ENCODE measurements around the gene KCNK10.

The KCNK10 gene

DNA sequence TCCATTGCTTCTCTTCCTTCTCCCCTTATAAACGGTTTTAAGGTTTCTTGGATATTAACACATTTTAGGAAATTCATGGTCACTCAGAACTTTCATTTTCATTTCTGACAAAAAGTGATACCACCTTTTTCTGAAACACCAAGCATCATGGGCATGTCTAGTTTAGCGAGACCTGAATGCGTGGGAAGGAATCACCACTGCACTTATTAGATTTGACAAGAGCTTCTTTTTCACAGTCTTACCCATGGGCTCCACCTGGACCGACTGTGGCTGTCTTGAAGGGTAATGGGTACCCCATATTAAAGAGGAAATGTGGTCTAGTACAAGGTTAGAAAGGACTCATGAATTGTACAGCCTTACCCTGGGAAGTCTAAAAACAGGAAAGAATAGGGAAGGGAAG, 95.4 kb downstream of the KCNK10 start:
- no peak for DNase-seq

DNA sequence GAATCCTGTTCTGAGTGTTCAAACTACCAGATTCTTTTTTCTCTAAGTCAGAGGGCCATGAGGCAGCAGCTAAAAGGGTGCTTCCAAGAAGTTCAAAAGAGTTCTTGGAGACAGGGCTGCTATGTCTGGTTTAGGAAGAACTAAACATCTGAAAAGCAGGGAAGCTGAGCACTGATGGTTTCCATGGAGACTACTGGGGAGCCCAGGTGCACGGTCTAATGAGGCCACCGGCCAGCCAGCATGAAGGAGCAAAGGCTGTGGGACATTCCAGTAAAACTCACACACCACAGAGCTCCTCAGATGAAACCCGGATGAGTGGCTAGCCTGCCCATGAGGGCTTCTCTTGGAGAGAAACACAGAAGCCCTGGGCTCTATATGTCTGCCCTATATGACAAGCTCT, 97.3 kb downstream of the KCNK10 start:
- no peak for DNase-seq

DNA sequence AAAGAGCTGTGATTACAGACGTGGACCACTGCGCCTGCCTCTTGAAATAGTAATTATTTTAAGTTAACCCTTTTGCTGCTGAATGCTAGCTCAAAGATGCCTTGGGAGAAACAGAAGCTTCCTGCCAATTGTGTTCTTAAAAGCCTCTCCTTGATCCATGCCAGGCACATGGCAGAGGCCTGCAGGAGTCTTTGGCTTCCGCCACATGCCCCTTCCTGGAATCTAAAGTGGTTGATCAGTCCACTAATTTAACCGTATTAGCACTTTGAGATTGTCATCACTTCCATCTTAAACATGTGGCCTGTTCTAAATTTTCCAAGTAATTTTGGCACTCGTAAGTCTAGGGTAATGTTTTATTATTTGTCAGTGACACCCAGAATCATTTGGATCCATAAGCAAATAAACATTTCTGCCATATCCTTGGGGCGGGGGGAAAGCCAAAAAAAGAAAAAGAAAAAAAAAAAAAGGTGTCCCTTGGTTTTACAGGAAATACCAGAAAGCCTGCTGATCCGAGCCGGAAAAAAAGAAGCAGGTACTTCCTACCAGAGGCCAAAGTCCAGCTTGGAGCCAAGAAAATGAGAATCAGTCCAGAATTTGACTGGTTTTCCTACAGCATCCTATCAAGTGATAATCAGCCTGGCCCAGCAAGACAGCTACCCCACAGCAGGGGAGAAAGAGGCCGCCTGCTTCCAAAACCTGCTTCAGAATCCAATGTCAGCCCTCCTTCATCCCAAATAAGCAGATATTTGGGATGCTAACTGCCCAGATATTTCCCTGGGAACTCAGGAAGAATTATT, 104.8 kb downstream of the KCNK10 start:
- DNase-seq: no peak

DNA sequence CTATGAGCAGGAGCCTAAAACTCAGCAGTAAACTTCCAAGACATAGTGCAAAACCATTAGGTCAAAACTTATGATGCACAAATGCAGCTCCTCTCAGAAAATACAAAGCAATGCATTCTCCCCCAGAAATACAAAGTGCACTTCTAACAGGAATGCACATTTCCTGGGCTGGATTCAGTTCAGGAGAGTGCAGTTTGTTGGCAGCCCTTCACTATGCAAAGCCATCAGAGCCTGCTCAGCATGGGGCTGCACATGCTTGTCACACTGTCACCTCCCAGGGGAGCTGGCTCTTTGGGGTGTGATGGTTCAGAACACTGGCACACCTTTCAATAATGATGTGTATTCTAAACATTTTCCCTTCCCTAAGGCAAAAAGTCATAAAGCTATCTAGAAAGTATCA, 110.4 kb downstream of the KCNK10 start:
- DNase-seq: no peak

DNA sequence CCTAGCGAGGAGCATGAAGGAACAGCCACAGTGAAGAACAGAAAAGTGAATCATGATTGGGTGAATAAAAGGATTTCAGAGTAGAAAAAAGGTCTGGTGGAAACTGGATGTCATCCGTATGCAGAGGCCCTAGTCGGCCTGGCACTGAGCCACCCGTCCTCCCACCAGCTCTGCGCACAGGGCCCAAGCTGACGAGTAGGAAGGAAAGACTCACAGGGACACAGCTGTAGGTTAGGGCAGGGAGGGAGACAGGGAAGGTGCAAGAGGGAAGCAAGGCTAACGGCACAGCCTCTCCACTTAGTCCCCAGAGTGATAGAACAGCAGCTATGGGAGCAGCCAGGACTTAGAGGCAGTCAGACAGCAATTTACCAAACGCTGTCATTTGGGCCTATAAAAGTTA, 112.6 kb downstream of the KCNK10 start:
- DNase-seq: no peak

DNA sequence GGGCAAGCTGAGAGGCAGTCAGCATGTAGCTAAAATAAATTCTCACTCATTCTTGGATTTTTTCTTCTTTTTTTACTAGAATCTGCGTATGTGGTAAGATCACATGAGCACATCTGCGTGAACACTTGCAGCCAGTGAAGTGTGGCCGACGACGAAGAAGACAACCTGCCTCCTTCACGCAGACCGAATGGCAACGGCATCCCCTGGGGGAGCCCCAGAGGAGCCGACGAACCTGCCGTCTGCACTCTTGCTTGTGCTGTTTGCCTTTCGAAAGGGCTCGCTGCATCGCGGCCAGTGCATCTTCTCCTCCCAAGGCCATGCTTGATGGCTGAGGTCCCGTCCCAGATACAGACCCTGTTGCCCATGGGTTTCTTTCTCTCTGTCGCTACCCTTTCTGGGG, 113.8 kb downstream of the KCNK10 start:
- no peak for DNase-seq

DNA sequence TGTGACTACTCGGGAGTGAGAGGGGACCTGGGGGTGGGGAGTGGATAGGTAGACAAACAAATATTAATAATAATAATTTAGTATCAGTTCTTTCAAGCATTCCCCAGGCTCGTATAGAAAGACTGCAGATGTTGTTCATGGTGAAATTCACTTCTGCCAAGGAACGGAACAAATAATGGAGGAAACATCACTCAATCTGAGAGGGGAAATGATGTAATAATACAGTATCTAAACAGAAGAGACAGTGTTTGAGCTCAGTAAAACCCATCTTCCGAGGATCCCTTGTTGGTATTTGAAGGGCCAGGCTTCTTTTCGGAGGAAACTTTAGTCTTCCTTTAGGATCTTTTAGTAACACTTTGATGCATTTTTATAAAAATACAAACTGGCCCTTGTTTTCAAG, 114.2 kb downstream of the KCNK10 start:
- no peak for DNase-seq

DNA sequence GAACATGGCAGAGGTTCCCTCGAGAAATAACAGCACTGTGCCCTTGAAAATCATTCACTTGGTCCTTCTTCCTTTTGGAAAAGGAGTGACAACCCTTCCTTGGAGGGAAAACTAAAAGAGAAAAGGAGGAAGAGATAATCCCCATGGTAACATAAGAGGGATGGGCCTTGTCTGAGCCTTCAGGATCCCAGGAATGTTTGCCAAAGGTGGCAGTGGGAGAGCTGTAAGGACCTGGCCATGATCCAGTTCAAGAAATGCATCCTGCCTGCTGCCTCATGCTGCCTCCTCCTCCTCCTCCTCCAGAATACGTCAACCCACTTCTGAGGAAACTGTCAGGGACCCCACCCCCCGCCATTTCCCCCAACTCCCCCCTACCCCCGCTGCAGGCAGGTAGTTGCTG, 118.8 kb downstream of the KCNK10 start:
- DNase-seq: no peak

DNA sequence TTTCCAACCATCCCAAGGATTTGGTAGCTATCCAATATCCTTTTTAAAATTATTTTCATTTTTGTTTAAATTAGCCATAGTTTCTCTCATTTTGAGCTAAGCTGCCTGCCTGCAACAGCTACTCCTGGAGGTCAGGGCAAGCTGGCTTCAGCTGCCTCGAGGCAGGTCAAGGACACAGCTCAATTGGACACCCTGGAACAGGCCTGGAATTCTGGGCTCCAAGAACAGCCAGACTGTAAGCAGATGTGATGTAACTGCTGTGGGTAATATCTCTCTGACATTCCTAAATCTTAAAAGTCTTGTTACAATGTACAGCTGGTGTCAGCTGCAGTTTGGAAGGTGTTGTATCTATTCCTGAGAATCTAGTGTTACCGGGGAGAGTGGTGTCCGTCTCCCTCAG, 119.8 kb downstream of the KCNK10 start:
- DNase-seq: no peak

DNA sequence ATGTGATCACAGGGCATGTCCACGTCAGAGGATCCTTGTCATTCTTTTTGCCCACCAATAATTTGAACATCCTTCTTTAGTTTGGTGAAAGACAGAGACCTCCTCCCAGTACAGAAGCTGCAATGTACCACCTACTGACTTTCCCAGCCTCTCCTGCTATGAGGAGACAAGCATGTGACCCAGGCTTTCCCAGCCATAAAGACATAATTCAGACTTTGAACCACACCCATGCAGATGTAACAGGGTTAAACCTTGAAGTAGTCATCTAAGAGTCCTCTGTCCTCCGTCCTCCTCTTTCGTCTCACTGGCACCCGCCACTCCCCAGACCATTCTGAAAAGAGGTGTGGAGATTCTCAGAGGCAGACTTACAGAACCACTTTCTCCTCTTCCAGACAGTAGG, 120.8 kb downstream of the KCNK10 start:
- no peak for DNase-seq

DNA sequence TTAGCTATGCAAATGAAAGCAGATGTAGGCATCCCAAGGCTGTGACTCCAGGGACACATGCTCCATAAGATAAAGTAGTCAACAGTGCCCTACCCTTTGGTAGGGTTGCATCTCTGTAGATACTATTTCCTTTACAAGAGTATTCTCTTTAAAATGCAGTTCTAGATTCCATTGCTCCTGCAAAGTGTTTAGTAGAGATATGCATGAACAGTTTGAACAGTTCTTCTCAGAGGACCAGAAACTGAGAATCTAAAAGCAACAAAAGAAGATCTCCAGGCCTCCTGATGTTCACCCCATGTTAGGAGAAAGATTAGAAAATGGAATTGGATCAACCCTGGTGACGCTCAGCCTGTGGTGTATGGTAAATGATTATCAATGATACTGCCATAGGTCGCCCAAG, 121.2 kb downstream of the KCNK10 start:
- no peak for DNase-seq

DNA sequence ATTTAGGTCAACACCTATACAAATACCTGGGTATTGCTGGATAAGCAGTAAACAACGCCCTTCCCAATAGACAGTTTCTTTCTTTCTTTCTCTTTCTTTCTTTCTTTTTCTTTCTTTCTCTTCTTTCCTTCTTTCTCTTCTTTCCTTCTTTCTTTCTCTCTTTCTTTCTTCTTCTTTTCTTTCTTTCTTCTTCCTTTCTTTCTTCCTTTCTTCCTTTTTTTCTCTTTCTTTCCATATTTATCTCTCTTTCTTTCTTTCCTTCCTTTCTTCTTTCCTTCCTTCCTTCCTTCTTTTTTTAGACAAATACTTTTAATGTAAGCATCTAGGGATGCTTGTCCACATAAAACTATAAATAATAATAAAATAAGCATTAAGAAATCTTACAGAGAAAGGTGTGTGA, 123.2 kb downstream of the KCNK10 start:
- no peak for DNase-seq

DNA sequence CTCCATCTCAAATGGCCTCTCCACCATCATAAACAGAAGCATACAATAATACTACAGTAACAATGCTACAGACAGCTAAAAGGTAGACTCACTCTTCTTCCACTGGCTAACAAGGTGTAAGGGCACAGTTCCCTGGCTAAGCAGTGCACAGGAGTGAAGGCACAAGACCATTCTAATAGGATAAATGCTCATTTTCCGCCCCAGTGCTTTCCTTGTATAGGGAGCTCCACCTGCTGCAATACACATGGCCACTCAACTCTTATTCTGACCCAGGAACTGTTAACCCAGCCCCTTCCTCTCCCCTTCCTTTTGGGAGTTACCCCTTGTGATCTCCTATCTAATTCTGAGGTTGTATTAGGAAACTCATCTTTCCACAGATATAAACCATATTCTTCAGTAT, 124.6 kb downstream of the KCNK10 start:
- DNase-seq: no peak

DNA sequence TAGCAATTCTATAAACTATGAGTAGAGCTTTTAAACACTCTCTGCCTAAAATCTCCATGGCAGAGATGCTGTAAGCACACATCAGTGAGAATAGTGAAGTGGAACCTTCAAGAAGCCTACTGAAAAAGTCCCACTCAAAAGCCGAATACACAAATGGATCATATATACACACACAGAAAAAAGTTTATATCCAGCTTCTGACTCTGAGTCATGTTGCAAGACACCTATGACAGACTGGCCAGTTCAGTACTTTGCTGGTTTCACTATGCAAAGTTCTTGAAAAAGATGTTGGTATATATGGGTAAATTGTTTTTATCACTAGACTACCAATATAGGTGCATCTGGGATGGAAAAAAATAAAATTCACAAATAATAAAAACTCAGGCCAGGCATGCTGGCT, 126.1 kb downstream of the KCNK10 start:
- no peak for DNase-seq

DNA sequence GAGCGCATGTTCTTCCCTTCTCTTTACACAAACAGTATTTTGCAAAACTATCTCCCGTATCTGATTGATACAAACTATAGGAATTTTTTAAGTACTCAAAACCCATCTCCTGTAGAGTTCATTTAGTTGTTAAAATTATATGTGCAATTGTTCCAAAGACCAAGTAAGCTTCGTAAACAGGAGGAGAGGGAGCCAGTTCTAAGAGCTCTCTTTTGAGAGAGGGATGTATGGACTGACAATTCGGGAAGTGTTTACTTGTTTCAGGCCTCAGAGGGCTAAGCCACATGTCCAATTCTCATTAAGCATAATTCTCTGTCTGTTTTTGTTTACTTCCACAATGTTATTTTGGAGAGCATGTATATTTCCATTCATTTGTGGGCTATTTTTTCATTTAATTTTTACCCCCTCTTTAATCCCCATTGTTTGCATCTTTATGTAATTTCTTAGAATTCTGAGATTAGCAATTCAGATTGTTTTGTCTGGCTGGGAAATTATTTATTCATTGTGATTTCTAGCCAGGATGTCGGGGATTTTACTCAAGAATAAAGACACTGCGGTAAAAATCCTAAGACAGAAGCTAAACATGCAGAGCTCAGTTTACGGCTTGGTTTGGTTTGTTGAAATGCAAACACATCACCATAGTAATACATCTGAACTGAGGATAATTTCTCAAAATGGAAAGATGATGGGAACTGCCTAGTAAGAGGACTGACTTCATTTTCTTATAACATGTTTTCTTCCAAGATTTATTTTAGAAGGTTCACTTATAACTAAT, 126.8 kb downstream of the KCNK10 start:
- DNase-seq: no peak

DNA sequence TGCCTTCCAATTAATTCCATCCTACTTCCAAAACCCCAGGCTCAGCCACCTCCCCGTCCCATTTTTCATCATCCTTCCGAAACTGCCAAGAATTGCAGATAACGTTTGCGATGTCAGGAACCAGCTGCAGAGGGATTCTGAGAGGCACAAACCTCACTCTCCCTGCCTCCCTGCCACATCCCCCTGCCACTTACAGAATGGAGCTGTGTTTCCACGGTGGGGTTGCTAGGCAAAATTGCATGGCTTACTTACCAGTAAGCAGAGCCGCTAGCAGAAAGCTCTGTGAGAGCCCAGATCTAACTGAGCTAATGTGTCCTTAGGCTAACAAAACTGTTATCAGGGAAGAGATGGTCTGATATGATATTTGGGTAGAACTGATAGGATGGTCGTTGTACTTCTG, 127.4 kb downstream of the KCNK10 start:
- no peak for DNase-seq

DNA sequence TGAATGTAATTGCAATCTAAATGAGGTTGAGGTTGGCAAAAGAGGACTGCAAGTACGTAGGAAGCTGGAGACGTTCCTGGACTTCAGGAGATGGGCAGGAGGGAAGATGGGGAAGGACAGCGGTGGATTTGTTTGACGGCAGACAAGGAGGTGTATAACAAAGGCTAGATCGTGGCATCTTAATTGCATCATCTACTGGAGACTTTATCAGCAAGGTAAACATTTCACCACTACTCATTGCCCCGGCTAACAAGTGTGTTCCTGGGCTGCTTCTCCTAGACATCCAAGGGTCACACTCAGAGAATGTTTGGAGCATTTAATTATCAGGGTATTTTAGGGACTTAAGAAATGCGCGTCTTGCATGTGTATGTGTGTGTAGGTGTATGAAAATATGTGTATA, 128.5 kb downstream of the KCNK10 start:
- peak in 1 of 4 experiments; percentile 18 for DNase-seq

DNA sequence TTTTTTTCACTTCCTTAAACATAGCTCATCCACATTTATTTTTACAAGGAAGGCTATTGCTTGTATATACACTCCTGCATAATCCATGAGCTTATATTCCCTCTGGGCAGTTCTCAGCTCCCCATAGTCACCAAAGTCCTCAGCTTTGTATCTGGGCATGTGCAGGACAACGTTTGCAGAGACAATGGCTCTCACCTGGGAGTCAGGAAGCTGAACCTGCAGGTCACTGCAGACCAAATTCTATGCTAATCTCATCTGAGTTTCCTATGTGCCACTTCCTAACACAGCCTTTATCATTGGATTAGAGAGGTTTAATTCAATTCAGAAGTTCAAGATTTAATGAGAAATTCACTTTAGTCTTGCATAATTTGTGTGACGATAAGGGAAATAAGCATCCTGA, 131.5 kb downstream of the KCNK10 start:
- no peak for DNase-seq

DNA sequence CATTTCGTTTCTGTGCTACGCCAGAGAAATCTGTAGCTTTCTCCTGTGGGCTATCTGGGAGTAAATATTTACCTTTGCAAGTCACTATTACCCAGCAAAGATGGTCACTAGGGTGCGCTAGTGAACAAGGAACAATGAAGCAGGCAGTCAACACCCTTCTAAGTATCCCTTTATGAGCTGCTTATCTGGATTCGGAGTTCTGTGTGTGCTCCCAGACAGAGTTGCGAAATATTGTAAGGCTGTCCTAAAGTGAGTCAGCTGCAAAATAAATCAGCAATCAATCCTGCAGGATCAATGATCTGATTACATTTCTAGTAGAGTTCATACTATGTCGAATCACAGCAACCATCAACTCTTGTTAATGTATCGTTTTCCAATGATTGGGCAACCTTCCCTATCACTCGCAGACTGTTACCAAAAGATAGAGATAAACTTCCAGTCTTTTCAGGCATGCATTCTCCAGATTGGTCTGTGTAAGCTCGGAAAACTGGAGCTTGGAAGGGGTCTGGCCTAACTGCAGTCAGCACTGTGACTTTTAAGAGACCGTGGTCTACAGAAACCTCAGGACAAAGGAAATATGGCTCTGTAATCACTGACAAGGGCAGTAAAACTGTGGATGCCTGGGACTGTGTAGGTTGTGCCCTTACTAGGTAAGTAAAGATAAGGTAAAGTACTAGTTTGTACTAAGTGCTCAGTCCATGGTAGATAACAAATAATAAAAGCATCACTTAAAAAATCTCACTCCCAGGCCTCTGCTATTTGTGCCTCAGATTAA, 133.5 kb downstream of the KCNK10 start:
- DNase-seq: peak; percentile 83 to 89 (median 84)

DNA sequence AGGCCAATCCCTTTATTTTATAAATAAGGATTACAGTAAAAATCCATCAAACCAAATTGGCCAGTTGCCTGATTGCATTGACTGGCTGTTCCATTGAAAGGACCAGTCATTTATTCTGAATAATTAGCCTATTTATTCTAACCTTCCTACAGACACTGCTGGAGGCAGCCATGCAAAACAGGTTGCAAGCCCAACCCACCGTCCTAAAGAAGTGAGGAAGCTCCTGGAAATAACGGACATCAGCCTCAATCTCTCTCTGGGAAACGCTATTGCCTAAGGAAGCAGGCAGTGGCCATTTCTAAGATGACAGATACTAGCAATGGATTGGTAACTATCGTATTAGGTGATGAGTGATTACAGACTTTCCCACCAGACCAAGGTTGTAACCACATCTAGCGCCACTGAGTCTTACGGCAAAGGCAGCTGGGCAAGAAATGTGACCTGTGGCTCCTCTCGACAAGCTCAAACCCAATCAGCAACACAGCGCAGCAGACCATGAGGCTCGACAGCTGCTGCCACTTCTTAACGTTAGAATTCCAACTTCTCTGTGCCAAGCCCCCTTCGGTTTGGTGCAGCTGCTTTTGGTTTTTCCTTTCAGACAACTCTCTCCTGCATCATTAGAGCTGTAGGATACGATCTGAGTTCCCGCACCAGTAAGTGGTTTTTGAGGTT, 134.2 kb downstream of the KCNK10 start:
- no peak for DNase-seq

DNA sequence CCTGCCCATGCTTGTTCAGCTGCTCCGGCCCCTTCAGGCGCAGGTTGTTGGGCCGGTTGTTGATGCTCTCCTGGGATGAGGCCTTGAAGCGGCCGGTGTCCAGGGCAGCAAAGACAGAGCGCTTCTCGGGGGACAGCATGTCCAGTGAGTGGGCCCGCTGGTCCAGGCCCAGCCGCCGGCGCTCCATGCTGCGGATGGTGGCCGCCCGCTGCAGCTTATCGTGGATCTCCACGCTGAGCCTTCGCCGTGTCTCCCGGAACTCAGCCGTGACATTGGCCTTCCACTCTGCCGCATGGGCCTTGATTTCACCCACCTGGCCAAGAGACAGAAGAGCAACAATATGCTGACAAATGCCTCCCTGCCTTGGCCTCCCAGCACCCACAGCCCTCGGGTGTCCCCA, 137.2 kb downstream of the KCNK10 start:
- DNase-seq: no peak

DNA sequence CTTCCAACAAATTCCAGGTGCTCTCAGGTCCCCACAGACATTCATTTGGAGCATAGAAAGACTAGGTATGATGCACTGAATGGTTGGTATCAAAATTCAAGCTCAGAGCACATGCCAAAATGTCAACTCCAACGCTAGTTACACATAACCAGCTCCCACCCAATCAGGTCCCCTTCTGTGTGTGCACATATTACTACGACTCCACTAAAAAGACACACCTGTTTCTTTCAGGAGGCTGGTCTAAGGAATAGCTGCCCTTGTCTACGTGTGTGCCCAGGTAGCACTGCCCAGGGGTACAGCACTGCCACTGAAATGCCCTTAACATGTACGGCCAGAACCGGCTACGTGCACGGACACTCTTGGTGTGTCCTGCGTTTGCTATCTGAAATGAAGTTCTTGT, 138.1 kb downstream of the KCNK10 start:
- no peak for DNase-seq

DNA sequence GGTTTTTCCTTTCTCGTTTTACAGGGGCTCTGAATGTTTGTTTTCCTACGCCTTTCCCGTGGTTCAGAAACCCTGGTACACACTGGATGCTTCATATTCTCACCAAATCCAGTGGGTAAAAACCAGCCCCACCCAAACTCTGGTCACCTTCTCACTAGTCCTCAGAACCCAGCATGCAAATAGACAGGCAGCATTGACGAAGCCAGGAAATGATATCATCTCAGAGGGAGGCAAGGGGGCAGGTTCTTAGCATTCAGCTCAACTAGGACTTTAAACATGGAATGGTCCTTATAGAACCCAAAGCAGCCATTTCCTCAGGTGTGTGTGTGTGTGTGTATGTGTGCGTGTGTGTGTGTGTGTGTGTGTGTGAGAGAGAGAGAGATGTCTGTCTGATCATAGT, 142.0 kb downstream of the KCNK10 start:
- DNase-seq: peak in 1 of 4 experiments; percentile 8
